HUES48 (cell line): ENCODE data around the gene DAGLA.

Experiments
- H3K27ac ChIP-seq: one replicate; pipeline ENCODE4 v1.7.0; 2013; ENCODE audit warnings: low read depth, low read length, inconsistent platforms
- H3K27me3 ChIP-seq: 2 replicates; pipeline ENCODE4 v1.6.1; 2013; ENCODE audit warnings: mild to moderate bottlenecking, low read length; ENCODE audit not compliant: control insufficient read depth, insufficient read depth
- H3K36me3 ChIP-seq: 2 replicates; pipeline ENCODE4 v1.6.1; 2013; ENCODE audit warnings: low read length; ENCODE audit not compliant: control insufficient read depth, insufficient read depth
- H3K4me1 ChIP-seq: 2 replicates; pipeline ENCODE4 v1.6.1; 2013; ENCODE audit warnings: mild to moderate bottlenecking, low read length; ENCODE audit not compliant: control insufficient read depth, insufficient read depth
- H3K4me3 ChIP-seq: 2 replicates; pipeline ENCODE4 v1.5.1; 2013; ENCODE audit warnings: mild to moderate bottlenecking, low read depth, low read length
- H3K9ac ChIP-seq: 2 replicates; pipeline ENCODE4 v1.6.1; 2013; ENCODE audit warnings: mild to moderate bottlenecking, low read depth, low read length, moderate library complexity
- H3K9me3 ChIP-seq: 2 replicates; pipeline ENCODE4 v1.6.1; 2013; ENCODE audit warnings: low read length; ENCODE audit not compliant: control insufficient read depth, insufficient read depth

Gene DAGLA

DNA sequence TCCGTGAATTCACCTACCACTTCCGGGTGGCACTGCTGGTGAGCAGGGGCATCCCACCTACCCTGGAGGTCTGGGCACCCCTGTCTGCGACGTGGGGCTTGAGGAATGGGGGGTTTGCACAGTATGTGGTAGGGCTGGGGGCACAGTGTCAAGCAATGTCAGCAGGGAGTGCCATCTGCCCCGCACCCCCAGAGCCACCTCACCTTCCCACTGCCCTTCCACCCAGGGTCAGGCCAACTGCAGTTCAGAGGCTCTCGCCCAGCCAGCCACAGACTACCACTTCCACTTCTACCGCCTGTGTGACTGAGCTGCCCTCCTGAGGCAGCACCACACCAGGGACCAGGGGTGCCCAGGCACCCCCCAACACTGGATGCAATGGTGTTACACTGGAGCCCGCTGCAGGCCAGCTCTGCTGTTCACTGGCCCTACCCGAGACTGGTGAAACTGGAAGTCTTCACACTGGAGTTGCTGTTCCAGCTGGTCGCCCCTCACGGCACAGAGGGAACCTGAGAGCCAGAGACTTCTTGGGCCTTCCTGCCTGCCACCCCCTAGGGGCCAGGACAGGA, 105.7 kb downstream of the DAGLA start:
- Histone ChIP-seq H3K4me3 (no peak overlapping the region), H3K9me3 (no peaks in the 10 kb centered on the region), H3K27me3 (no peaks in the 10 kb centered on the region), H3K4me1 (no peaks in the 10 kb centered on the region), H3K27ac (no peak overlapping the region), H3K9ac (no peak overlapping the region), H3K36me3 (peaks cover 63% of the 10 kb centered on the region)

- Histone ChIP-seq H3K27me3 (no peaks in the 10 kb centered on the region), H3K9me3 (no peaks in the 10 kb centered on the region), H3K4me3 (no peak overlapping the region), H3K27ac (no peak overlapping the region), H3K36me3 (peaks cover 63% of the 10 kb centered on the region), H3K4me1 (peaks cover 5% of the 10 kb centered on the region), H3K9ac (no peak overlapping the region)
Observed at GRCh38 chr11:61787928-61788491, 107.8 kb downstream of the DAGLA start.

GRCh38 chr11:61791737-61792309, 111.6 kb downstream of the DAGLA start:
- Histone ChIP-seq H3K9ac (peak overlapping the region; percentile 98), H3K27ac (peak overlapping the region; percentile 97), H3K4me3 (peak overlapping the region; percentile 81), H3K9me3 (no peaks in the 10 kb centered on the region), H3K4me1 (peaks cover 5% of the 10 kb centered on the region), H3K27me3 (no peaks in the 10 kb centered on the region), H3K36me3 (peaks cover 60% of the 10 kb centered on the region)

DNA sequence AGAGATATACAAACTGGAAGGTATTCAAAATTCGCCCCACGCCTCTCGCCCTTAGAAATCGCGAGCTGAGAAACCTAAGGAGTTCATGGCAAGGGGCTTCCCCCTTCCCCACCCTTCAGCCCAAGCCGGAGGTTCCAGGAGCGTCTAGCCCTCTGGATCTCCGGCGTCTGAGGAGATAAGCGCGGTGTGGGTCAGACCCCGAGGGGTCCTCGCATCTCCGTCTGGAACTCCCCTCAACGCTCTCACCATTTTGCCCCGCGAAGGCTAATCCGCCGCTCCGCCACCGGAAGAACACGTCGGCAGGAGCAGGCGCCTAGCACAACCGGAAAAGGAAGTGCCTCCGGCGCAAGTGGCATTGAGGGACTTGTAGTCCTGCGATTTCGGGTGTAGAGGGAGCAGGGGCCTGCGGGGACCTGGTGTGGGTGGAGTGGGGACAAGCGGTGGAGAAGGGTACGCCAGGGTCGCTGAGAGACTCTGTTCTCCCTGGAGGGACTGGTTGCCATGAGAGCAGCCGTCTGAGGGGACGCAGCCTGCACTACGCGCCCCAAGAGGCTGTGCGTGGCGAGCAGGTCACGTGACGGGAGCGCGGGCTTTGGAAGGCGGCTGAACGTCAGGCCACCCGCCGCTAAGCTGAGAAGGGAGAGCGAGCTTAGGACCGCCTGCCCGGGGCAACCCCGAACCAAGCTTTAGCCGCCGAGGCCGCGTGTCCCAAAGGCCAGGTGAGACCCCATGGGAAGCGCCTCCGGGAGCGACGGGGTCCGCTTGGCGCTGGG, 112.3 kb downstream of the DAGLA start, which contains the start of the genes FEN1 and TMEM258:
TSS of gene FEN1 (plus strand) at position 602 of the 773 bp plus-strand sequence. CDS start 2,451 bp downstream, outside the sequence.
TSS of gene TMEM258 (minus strand) at position 290 of the 773 bp plus-strand sequence. CDS start at position 249, 41 bp downstream.
- H3K27ac ChIP-seq = peak within 1 kb of the TSS; percentile 97
- peaks cover 5% of the 10 kb centered on the region for H3K4me1 ChIP-seq
- H3K27me3 ChIP-seq = no peaks in the 10 kb centered on the region
- H3K9me3 ChIP-seq = no peaks in the 10 kb centered on the region
- peaks cover 55% of the 10 kb centered on the region for H3K36me3 ChIP-seq
- peak within 1 kb of the TSS; percentile 98 for H3K9ac ChIP-seq
- H3K4me3 ChIP-seq = peak within 1 kb of the TSS; percentile 81

DNA sequence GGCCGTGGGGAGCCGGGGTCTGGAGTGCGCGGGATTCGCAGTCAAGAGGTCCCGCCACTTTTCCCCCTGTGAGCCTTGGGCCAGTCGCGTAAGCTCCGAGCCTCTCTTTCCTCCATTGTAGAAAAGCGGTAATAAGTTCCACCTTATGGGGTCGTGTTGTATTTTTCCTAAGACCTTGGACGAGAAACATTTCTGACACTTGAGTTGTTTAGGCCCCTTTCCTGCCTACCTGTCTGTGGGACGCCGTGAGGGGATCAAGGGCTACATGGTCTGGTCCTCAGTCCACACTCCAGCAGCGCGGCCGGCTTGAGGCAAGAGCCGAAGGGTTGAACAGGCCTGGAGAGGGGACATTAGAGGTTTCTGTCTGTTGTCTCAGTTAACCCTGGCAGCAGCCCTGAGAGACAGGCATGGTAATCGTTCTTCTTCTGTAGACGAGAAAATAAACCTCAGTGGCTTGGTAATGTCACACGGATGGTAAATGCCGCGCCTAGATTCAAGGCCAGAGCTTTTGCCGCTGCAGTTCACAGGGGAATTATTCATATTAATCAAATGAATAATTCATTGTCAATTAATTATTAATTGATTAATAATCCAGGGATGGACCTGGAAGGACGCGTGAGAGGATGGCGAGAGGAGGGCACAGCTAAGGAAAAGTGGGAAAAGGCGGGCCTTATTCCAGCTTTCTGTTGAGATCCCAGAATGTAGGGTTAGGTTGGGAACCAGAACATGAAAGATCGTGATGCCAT, 113.1 kb downstream of the DAGLA start:
- Histone ChIP-seq H3K4me1 (peaks cover 5% of the 10 kb centered on the region), H3K27ac (peak overlapping the region; percentile 97), H3K9me3 (no peaks in the 10 kb centered on the region), H3K9ac (peak overlapping the region; percentile 98), H3K4me3 (peak overlapping the region; percentile 81), H3K36me3 (peaks cover 55% of the 10 kb centered on the region), H3K27me3 (no peaks in the 10 kb centered on the region)

DNA sequence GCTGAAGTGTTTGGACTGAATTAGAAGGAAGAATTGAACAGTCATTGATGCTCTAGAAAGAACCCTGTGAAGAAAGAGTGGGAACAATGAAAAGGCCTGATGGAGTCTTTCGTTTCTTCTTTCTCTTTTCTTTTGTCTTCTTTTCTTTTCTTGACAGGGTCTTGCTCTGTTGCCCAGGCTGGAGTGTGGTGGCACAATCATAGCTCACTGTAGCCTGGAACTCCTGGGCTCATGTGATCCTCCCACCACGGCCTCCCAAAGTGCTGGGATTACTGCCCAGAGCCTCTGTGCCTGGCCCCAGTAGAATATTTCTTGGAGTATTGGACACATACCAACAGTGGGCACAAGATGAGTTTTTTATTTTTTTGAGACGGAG, 113.6 kb downstream of the DAGLA start:
- peak overlapping the region; percentile 98 for H3K9ac ChIP-seq
- H3K9me3 ChIP-seq = no peaks in the 10 kb centered on the region
- peak overlapping the region; percentile 81 for H3K4me3 ChIP-seq
- H3K27ac ChIP-seq = no peak overlapping the region
- H3K36me3 ChIP-seq = peaks cover 54% of the 10 kb centered on the region
- peaks cover 5% of the 10 kb centered on the region for H3K4me1 ChIP-seq
- no peaks in the 10 kb centered on the region for H3K27me3 ChIP-seq

- no peak overlapping the region for H3K9ac ChIP-seq
- H3K9me3 ChIP-seq = no peaks in the 10 kb centered on the region
- H3K4me3 ChIP-seq = no peak overlapping the region
- no peak overlapping the region for H3K27ac ChIP-seq
- H3K27me3 ChIP-seq = no peaks in the 10 kb centered on the region
- peaks cover 5% of the 10 kb centered on the region for H3K4me1 ChIP-seq
- peaks cover 52% of the 10 kb centered on the region for H3K36me3 ChIP-seq
Observed at GRCh38 chr11:61794579-61794978, 114.4 kb downstream of the DAGLA start.

- H3K36me3 ChIP-seq = peaks cover 52% of the 10 kb centered on the region
- H3K4me1 ChIP-seq = peaks cover 5% of the 10 kb centered on the region
- H3K9me3 ChIP-seq = no peaks in the 10 kb centered on the region
- H3K27me3 ChIP-seq = no peaks in the 10 kb centered on the region
- H3K4me3 ChIP-seq = no peak overlapping the region
- H3K9ac ChIP-seq = no peak overlapping the region
- H3K27ac ChIP-seq = no peak overlapping the region
Observed at GRCh38 chr11:61795459-61795858, 115.3 kb downstream of the DAGLA start.

GRCh38 chr11:61795876-61796526, 115.8 kb downstream of the DAGLA start:
- no peaks in the 10 kb centered on the region for H3K27me3 ChIP-seq
- no peak overlapping the region for H3K4me3 ChIP-seq
- peaks cover 55% of the 10 kb centered on the region for H3K36me3 ChIP-seq
- no peaks in the 10 kb centered on the region for H3K9me3 ChIP-seq
- H3K9ac ChIP-seq = no peak overlapping the region
- H3K27ac ChIP-seq = no peak overlapping the region
- peaks cover 5% of the 10 kb centered on the region for H3K4me1 ChIP-seq
